Mesenchymal stem cell (in vitro differentiated cells and primary cell): ENCODE results near the gene ITGB1.
"Not testable (repeated sequence)": the region's sequence is repeated elsewhere in the genome, so short reads cannot be mapped to it uniquely, and the experiment has no call there.

ENCODE experiments used
- DNase-seq: peaks from one replicate; pipeline ENCODE4 v3.0.0-alpha.2; 2013
- H2AFZ ChIP-seq: one replicate; pipeline ENCODE4 v1.6.1; 2013; ENCODE audit warnings: low read depth, mild to moderate bottlenecking, control low read depth, inconsistent platforms, low read length, moderate library complexity
- H2AK5ac ChIP-seq: 2 replicates; pipeline ENCODE4 v1.6.1; 2013; ENCODE audit warnings: low read length, moderate library complexity, mild to moderate bottlenecking, inconsistent platforms; ENCODE audit not compliant: severe bottlenecking
- H2BK120ac ChIP-seq: one replicate; pipeline ENCODE4 v1.6.1; 2013; ENCODE audit warnings: low read depth, mild to moderate bottlenecking, inconsistent platforms, low read length, moderate library complexity
- H2BK12ac ChIP-seq, 2 experiments: one replicate each; pipeline ENCODE4 v1.6.1; 2013; ENCODE audit warnings: inconsistent platforms in 2 of 2, low read length in 2 of 2, mild to moderate bottlenecking in 2 of 2, moderate library complexity in 2 of 2, control low read depth in 1 of 2
- H2BK15ac ChIP-seq: one replicate; pipeline ENCODE4 v1.6.1; 2013; ENCODE audit warnings: mild to moderate bottlenecking, low read depth, inconsistent platforms; ENCODE audit not compliant: poor library complexity, severe bottlenecking
- H2BK5ac ChIP-seq: 2 replicates; pipeline ENCODE4 v1.6.1; 2013; ENCODE audit warnings: low read depth, mild to moderate bottlenecking, low read length, control low read depth, inconsistent platforms; ENCODE audit not compliant: poor library complexity, severe bottlenecking
- H3K14ac ChIP-seq, 2 experiments: one replicate each; pipeline ENCODE4 v1.6.1; 2013; ENCODE audit warnings: inconsistent platforms in 2 of 2, low read length in 2 of 2, control low read depth in 1 of 2, mild to moderate bottlenecking in 1 of 2, moderate library complexity in 1 of 2
- H3K18ac ChIP-seq, 2 experiments: one replicate each; pipeline ENCODE4 v1.6.1; 2013; ENCODE audit warnings: inconsistent platforms in 2 of 2, low read length in 2 of 2, control low read depth in 1 of 2, low read depth in 1 of 2, mild to moderate bottlenecking in 1 of 2
- H3K23ac ChIP-seq, 2 experiments: one replicate each; pipeline ENCODE4 v1.6.1; 2013; ENCODE audit warnings: inconsistent platforms in 2 of 2, low read length in 2 of 2, mild to moderate bottlenecking in 2 of 2, moderate library complexity in 2 of 2, control low read depth in 1 of 2
- H3K27ac ChIP-seq: 2 replicates; pipeline ENCODE4 v1.5.1; 2013; ENCODE audit warnings: mild to moderate bottlenecking, moderate library complexity, low read length, control low read depth, inconsistent platforms; ENCODE audit not compliant: poor library complexity, severe bottlenecking
- H3K27me3 ChIP-seq, 2 experiments: 2 replicates each; pipeline versions ENCODE4 v1.6.1 to v1.7.0; 2013; ENCODE audit warnings: low read length in 2 of 2, mild to moderate bottlenecking in 2 of 2, moderate library complexity in 2 of 2, control low read depth in 1 of 2, inconsistent platforms in 1 of 2; ENCODE audit not compliant: control insufficient read depth in 1 of 2, insufficient read depth in 1 of 2
- H3K36me3 ChIP-seq, 2 experiments: 2 replicates each; pipeline versions ENCODE4 v1.6.1 to v1.7.0; 2013; ENCODE audit warnings: low read length in 2 of 2, control low read depth in 1 of 2, inconsistent platforms in 1 of 2, low read depth in 1 of 2, mild to moderate bottlenecking in 1 of 2; ENCODE audit not compliant: insufficient read depth in 2 of 2, control insufficient read depth in 1 of 2
- H3K4ac ChIP-seq, 2 experiments: one replicate each; pipeline ENCODE4 v1.6.1; 2013; ENCODE audit warnings: inconsistent platforms in 2 of 2, low read length in 2 of 2, mild to moderate bottlenecking in 2 of 2, moderate library complexity in 2 of 2, control low read depth in 1 of 2, low read depth in 1 of 2
- H3K4me1 ChIP-seq: 2 replicates; pipeline ENCODE4 v1.6.1; 2013; ENCODE audit warnings: low read depth, low read length, control low read depth; ENCODE audit not compliant: control insufficient read depth, insufficient read depth
- H3K4me2 ChIP-seq: 2 replicates; pipeline ENCODE4 v1.6.1; 2013; ENCODE audit warnings: low read length, mild to moderate bottlenecking, inconsistent platforms; ENCODE audit not compliant: poor library complexity, severe bottlenecking
- H3K4me3 ChIP-seq, 2 experiments: 2 replicates each; pipeline versions ENCODE4 v1.5.1 to v1.7.0; 2013; ENCODE audit warnings: low read length in 2 of 2, mild to moderate bottlenecking in 2 of 2, control low read depth in 1 of 2, low read depth in 1 of 2; ENCODE audit not compliant: insufficient read depth in 1 of 2
- H3K79me1 ChIP-seq: replicated peaks from 2 replicates; pipeline ENCODE4 v1.6.1; 2013; ENCODE audit warnings: mild to moderate bottlenecking, control low read depth, low read length, inconsistent platforms; ENCODE audit not compliant: poor library complexity, severe bottlenecking
- H3K9ac ChIP-seq: 2 replicates; pipeline ENCODE4 v1.7.0; 2013; ENCODE audit warnings: mild to moderate bottlenecking, low read length, moderate library complexity
- H3K9me3 ChIP-seq: 2 replicates; pipeline ENCODE4 v1.7.0; 2013; ENCODE audit warnings: mild to moderate bottlenecking, low read length; ENCODE audit not compliant: control insufficient read depth
- H4K8ac ChIP-seq: one replicate; pipeline ENCODE4 v1.6.1; 2013; ENCODE audit warnings: inconsistent platforms, mild to moderate bottlenecking, low read length, moderate library complexity
- H4K91ac ChIP-seq: one replicate; pipeline ENCODE4 v1.6.1; 2013; ENCODE audit warnings: mild to moderate bottlenecking, low read length, inconsistent platforms
- WGBS: methylation state at CpG from one replicate; pipeline ENCODE4 v1.1.7; 2013; ENCODE audit warnings: mixed read lengths; 5-methylcytosine and 5-hydroxymethylcytosine counted together

Gene ITGB1

DNA sequence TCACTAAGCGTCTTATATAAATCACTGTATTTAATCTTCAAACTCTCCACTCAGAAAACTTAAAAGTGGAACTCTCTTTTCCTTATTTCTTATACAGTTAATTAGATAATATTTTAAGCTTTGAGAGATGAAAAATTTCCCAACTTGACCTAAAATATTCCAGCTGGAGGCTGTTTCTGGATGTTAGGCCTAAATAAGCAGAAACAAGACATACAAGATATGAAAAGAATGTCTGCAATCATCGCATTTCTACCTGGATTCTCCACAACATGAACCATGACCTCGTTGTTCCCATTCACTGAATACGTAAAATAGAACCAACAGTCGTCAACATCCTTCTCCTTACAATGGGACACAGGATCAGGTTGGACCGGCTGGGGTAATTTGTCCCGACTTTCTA is 48.1 kb downstream of the ITGB1 start:
- H2BK12ac ChIP-seq, H2AFZ ChIP-seq, H3K18ac ChIP-seq, H3K79me1 ChIP-seq, H2AK5ac ChIP-seq, H3K23ac ChIP-seq, H2BK120ac ChIP-seq, H3K27ac ChIP-seq, H3K4me1 ChIP-seq, H4K8ac ChIP-seq, H3K4ac ChIP-seq, H2BK15ac ChIP-seq, DNase-seq, H3K14ac ChIP-seq, H3K4me2 ChIP-seq, H3K27me3 ChIP-seq, H3K9me3 ChIP-seq, H3K4me3 ChIP-seq, H2BK5ac ChIP-seq, H4K91ac ChIP-seq: not testable (repeated sequence)
- Histone ChIP-seq H3K9ac (peak overlapping the region; percentile 54), H3K36me3 (peaks cover 21 to 87% of the 10 kb centered on the region in 2 experiments)
- WGBS, result 100% methylated on average over 1 of the region's 7 CpGs

DNA sequence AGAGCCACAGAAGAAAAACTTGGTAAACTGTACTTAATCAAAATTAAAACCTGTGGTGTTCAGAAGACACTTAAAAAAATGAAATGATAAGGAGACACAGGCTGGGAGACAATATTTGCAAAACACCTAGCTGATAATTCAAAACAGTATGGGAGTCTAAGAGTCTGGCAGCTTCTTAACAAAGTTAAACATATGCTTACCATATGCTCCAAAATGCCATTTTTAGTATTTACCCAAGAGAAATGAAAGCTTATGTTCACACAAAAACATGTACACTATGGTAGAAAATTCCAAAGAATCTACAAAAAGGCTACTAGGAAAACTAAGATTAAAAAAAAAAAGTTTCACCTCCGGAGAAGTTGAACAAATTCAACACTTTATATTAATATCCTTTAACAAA is 48.6 kb downstream of the ITGB1 start:
- Histone ChIP-seq H3K4me1 (no peaks in the 10 kb centered on the region), H2BK12ac (no peak overlapping the region), H2BK15ac (no peak overlapping the region), H3K18ac (no peak overlapping the region), H3K4ac (no peak overlapping the region), H2AK5ac (no peak overlapping the region), H2BK120ac (no peak overlapping the region), H3K9me3 (no peaks in the 10 kb centered on the region), H3K27me3 (no peaks in the 10 kb centered on the region), H3K79me1 (no peaks in the 10 kb centered on the region), H3K4me3 (no peak overlapping the region), H3K23ac (no peak overlapping the region), H3K14ac (no peak overlapping the region), H2AFZ (no peak overlapping the region), H3K27ac (no peak overlapping the region), H3K4me2 (no peak overlapping the region), H4K8ac (no peak overlapping the region), H2BK5ac (no peak overlapping the region), H4K91ac (no peak overlapping the region), H3K36me3 (peaks cover 21 to 88% of the 10 kb centered on the region in 2 experiments), H3K9ac (peak overlapping the region; percentile 54)
- no peak for DNase-seq
- WGBS, result 95% methylated on average over 1 of the region's 1 CpG

DNA sequence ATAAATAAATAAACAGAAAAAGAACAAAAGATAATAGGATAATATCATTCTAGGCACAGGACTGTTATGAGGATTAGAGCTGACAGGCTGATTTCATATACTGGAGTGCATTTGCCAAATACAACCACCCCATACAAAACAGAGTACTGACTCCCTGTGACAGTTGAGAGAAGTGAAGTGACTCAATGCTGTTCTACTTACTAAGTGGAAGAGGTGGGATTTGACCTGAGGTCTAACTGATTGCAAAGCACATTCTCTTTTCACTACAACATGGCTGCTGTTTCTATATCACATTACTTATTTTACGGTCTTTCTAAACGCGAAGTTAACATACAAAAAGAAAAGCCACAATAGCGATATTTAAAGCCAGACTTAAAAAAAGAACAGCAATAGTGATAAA is 51.4 kb downstream of the ITGB1 start:
- Histone ChIP-seq H3K27ac (no peak overlapping the region), H4K8ac (no peak overlapping the region), H2BK12ac (no peak overlapping the region), H3K4ac (no peak overlapping the region), H3K27me3 (no peaks in the 10 kb centered on the region), H4K91ac (no peak overlapping the region), H3K4me1 (no peaks in the 10 kb centered on the region), H3K79me1 (no peaks in the 10 kb centered on the region), H2BK5ac (no peak overlapping the region), H3K36me3 (peaks cover 18 to 98% of the 10 kb centered on the region in 2 experiments), H3K9me3 (no peaks in the 10 kb centered on the region), H3K9ac (no peak overlapping the region), H2BK15ac (no peak overlapping the region), H3K4me2 (no peak overlapping the region), H3K18ac (no peak overlapping the region), H3K23ac (no peak overlapping the region), H2AFZ (no peak overlapping the region), H2BK120ac (no peak overlapping the region), H3K4me3 (no peak overlapping the region), H3K14ac (no peak overlapping the region), H2AK5ac (no peak overlapping the region)
- DNase-seq, result no peak
- WGBS, result 95% methylated on average over 4 of the region's 4 CpGs

DNA sequence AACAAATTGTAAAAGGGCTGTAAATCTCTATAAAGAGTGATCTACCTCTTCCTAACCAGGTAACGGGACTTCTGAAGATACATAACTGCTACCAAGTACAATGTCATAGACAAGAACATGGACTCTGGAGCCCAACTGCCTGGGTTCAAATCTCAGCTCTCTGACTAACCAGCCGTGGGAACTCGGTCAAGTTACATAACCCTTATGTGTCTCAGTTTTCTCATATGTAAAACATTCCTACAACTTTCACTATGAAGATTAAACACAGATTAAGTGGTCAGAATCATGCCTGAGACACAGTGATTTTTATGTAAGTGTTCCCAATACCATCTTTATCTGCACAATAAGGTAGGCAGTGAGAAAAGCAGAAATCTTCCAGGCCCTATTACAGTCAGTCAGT is 52.6 kb downstream of the ITGB1 start:
- no peak overlapping the region for H3K23ac ChIP-seq
- H3K36me3 ChIP-seq, result peaks cover 12 to 90% of the 10 kb centered on the region in 2 experiments
- H2BK120ac ChIP-seq, result no peak overlapping the region
- H2AK5ac ChIP-seq, result no peak overlapping the region
- H3K4me3 ChIP-seq, result no peak overlapping the region
- no peak overlapping the region for H2AFZ ChIP-seq
- H4K91ac ChIP-seq, result no peak overlapping the region
- no peaks in the 10 kb centered on the region for H3K79me1 ChIP-seq
- H3K4ac ChIP-seq, result no peak overlapping the region
- H2BK12ac ChIP-seq, result no peak overlapping the region
- H3K9ac ChIP-seq, result no peak overlapping the region
- H3K27ac ChIP-seq, result no peak overlapping the region
- H3K9me3 ChIP-seq, result no peaks in the 10 kb centered on the region
- H3K14ac ChIP-seq, result no peak overlapping the region
- H2BK15ac ChIP-seq, result no peak overlapping the region
- 98% methylated on average over 3 of the region's 3 CpGs for WGBS
- DNase-seq, result no peak
- H3K18ac ChIP-seq, result no peak overlapping the region
- H2BK5ac ChIP-seq, result no peak overlapping the region
- no peaks in the 10 kb centered on the region for H3K27me3 ChIP-seq
- H3K4me1 ChIP-seq, result no peaks in the 10 kb centered on the region
- H3K4me2 ChIP-seq, result no peak overlapping the region
- no peak overlapping the region for H4K8ac ChIP-seq
